Testis (tissue), 3 donors: ENCODE measurements around the gene NCEH1. TPM values are rescaled to one million over a fixed set of nuclear protein-coding genes. Genes with fewer than 3 reads are reported as not detected.
A peak's percentile ranks its signal among the peaks of the same experiment; 100 is the strongest.

Experiments
- DNase-seq: peaks from one replicate; pipeline ENCODE4 v3.0.0-alpha.2; 2019
- H3K27ac ChIP-seq, 2 donors: fragments of 200-600 bp; sonication (generic); one replicate each; pipeline ENCODE4 v1.5.1; 2019
- H3K27me3 ChIP-seq: fragments of 200-600 bp; sonication (generic); one replicate; pipeline ENCODE4 v1.5.1; 2019
- H3K36me3 ChIP-seq: fragments of 200-600 bp; sonication (generic); one replicate; pipeline ENCODE4 v1.5.1; 2017; ENCODE audit warnings: low read depth; ENCODE audit errors: missing control alignments
- H3K4me1 ChIP-seq: fragments of 200-600 bp; sonication (generic); one replicate; pipeline ENCODE4 v1.5.1; 2019
- H3K4me3 ChIP-seq, 2 donors: fragments of 200-600 bp; sonication (generic); one replicate each; pipeline ENCODE4 v1.5.1; 2017 to 2019
- H3K9me3 ChIP-seq: fragments of 200-600 bp; sonication (generic); one replicate; pipeline ENCODE4 v1.5.1; 2017
- POLR2A ChIP-seq: fragments of 450-650 bp; IDR thresholded peaks from one replicate; pipeline ENCODE4 v1.6.1; 2017; ENCODE audit warnings: antibody characterized with exemption, mild to moderate bottlenecking, moderate library complexity
- WGBS, 2 donors: methylation state at CpG; one replicate each; pipeline ENCODE4 v1.1.5; 2018; 5-methylcytosine and 5-hydroxymethylcytosine counted together
- intact Hi-C: fragments of 100-400 bp; cut with DNase I; formaldehyde crosslinking; loops from one replicate; pipeline ENCODE4 v1.15.1; 2023; ENCODE audit warnings: low total_unique reads
- polyA plus RNA-seq: library from polyadenylated mRNA; stranded (reverse); fragments of 350-450 nt; fragmentation: Illumina TruSeq; extraction: RNeasy Lipid Tissue Mini Kit (QIAGEN cat#74804); gene quantifications from one replicate; pipeline ENCODE4 v1.2.3, GENCODE V29; 2014; ENCODE audit warnings: low read depth, low replicate concordance; ENCODE audit not compliant: insufficient read depth
- total RNA-seq, 2 donors: library from RNA; depleted of rRNA; stranded (reverse); fragments of >200 nt; gene quantifications; one replicate each; pipeline ENCODE4 v1.2.3, GENCODE V29; 2016
- TF ChIP-seq, protein P1 (sequence below), 3 experiments: fragments of 450-650 bp in 2 of 3; fragments of 200-600 bp in 1 of 3; sonication (generic) in 1 of 3; IDR thresholded peaks; one replicate each; pipeline ENCODE4 v1.5.1; 2016 to 2019; ENCODE audit warnings: antibody characterized with exemption in 3 of 3, mild to moderate bottlenecking in 2 of 3, moderate library complexity in 1 of 3

Gene NCEH1
- total and polyA plus RNA-seq, 3 donors from 2014 or later = 3.2 to 3.8 (median 3.3) TPM

- H3K4me1 ChIP-seq = peaks cover 6% of the 10 kb centered on the region
- H3K27me3 ChIP-seq = no peaks in the 10 kb centered on the region
- 88 to 89% methylated on average over 14 of the region's 14 CpGs for WGBS, 2 donors
- no peak for TF ChIP-seq POLR2A
- TF ChIP-seq, protein P1, sequence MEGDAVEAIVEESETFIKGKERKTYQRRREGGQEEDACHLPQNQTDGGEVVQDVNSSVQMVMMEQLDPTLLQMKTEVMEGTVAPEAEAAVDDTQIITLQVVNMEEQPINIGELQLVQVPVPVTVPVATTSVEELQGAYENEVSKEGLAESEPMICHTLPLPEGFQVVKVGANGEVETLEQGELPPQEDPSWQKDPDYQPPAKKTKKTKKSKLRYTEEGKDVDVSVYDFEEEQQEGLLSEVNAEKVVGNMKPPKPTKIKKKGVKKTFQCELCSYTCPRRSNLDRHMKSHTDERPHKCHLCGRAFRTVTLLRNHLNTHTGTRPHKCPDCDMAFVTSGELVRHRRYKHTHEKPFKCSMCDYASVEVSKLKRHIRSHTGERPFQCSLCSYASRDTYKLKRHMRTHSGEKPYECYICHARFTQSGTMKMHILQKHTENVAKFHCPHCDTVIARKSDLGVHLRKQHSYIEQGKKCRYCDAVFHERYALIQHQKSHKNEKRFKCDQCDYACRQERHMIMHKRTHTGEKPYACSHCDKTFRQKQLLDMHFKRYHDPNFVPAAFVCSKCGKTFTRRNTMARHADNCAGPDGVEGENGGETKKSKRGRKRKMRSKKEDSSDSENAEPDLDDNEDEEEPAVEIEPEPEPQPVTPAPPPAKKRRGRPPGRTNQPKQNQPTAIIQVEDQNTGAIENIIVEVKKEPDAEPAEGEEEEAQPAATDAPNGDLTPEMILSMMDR (IDR thresholded peaks at IDR 0.05) = no peak
- no peaks in the 10 kb centered on the region for H3K36me3 ChIP-seq
- no peak overlapping the region for H3K27ac ChIP-seq
- H3K4me3 ChIP-seq = no peak overlapping the region
- no peaks in the 10 kb centered on the region for H3K9me3 ChIP-seq
- no peak for DNase-seq
- intact Hi-C loops = no loop called here
Observed at GRCh38 chr3:172647823-172648222, 63.0 kb downstream of the NCEH1 start.

DNA sequence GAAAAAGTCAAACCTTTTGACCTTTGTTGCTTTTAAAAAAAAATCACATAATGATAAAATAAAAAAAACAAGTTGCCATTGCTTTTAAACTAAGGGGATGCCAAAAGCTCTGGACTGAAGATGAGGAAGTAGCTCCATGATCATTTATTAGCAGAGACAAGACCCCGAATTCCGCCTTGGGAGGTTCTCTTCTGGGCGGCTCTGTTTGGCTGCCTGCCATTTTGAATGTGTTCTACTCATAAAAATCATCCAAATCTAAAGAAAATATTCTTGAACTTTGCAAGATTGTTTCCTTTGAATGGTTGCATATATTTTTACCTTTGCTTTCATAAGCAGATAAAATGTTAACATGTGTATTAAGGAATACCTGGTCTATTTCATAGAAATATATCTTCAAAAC, 63.8 kb downstream of the NCEH1 start:
- no peak for DNase-seq
- no peaks in the 10 kb centered on the region for H3K27me3 ChIP-seq
- intact Hi-C loops = no loop called here
- H3K9me3 ChIP-seq = no peaks in the 10 kb centered on the region
- H3K36me3 ChIP-seq = no peaks in the 10 kb centered on the region
- TF ChIP-seq, protein P1 (IDR thresholded peaks at IDR 0.05) = no peak
- no peak for TF ChIP-seq POLR2A
- H3K4me3 ChIP-seq = no peak overlapping the region
- H3K4me1 ChIP-seq = peaks cover 6% of the 10 kb centered on the region
- WGBS, 2 donors = 58 to 64% methylated on average over 3 of the region's 3 CpGs
- H3K27ac ChIP-seq = no peak overlapping the region

GRCh38 chr3:172646439-172647015, 64.3 kb downstream of the NCEH1 start:
- H3K27ac ChIP-seq = no peak overlapping the region
- no peaks in the 10 kb centered on the region for H3K36me3 ChIP-seq
- 64 to 74% methylated on average over 5 of the region's 5 CpGs for WGBS, 2 donors
- no peaks in the 10 kb centered on the region for H3K27me3 ChIP-seq
- H3K4me1 ChIP-seq = peaks cover 6% of the 10 kb centered on the region
- DNase-seq = peak; percentile 50
- intact Hi-C loops = no loop called here
- H3K9me3 ChIP-seq = no peaks in the 10 kb centered on the region
- H3K4me3 ChIP-seq = no peak overlapping the region
- TF ChIP-seq POLR2A = no peak
- TF ChIP-seq, protein P1 (IDR thresholded peaks at IDR 0.05) = no peak

- H3K27ac ChIP-seq = no peak overlapping the region
- H3K4me3 ChIP-seq = no peak overlapping the region
- intact Hi-C loops = no loop called here
- H3K9me3 ChIP-seq = no peaks in the 10 kb centered on the region
- TF ChIP-seq, protein P1 (IDR thresholded peaks at IDR 0.05) = no peak
- TF ChIP-seq POLR2A = no peak
- no peaks in the 10 kb centered on the region for H3K36me3 ChIP-seq
- WGBS, 2 donors = 96 to 97% methylated on average over 3 of the region's 3 CpGs
- no peaks in the 10 kb centered on the region for H3K27me3 ChIP-seq
- DNase-seq = no peak
- H3K4me1 ChIP-seq = peaks cover 6% of the 10 kb centered on the region
Observed at GRCh38 chr3:172644258-172644657, 66.6 kb downstream of the NCEH1 start.

DNA sequence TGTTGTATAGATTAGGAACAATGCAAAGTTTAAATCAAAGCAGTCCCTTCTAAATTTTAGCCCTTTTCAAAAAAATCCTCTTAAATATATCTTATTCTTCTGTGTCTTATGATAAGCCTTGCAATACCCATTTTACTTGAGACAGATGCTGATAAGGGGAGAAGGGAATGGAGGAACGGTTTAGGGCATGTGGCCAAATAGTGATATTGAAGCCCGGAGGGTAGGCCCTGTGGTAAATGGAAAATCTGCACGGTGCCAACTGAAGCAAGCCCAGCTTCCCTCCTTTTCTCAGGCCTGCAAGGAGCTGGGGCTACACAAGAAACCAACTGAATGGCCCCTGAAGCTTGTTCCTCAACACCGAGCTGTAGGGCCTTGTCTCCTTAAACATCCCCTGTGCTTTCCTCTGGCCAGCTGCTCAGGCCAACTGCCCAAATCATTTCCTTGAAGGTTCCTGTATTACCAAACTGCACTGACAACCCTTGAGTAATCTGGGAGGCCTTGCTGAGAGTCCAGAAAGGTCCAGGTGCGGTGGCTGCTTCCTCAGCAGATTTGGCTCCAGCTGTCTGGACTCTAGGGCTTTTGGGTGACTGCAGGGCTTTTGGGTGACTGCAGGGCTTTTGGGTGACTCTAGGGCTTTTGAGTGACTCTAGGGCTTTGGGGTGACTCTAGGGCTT, 67.2 kb downstream of the NCEH1 start:
- no peak for TF ChIP-seq POLR2A
- TF ChIP-seq, protein P1 (IDR thresholded peaks at IDR 0.05) = no peak
- Histone ChIP-seq H3K27ac (no peak overlapping the region), H3K36me3 (no peaks in the 10 kb centered on the region), H3K4me1 (peaks cover 6% of the 10 kb centered on the region), H3K9me3 (no peaks in the 10 kb centered on the region), H3K4me3 (no peak overlapping the region), H3K27me3 (no peaks in the 10 kb centered on the region)
- 88 to 91% methylated on average over 5 of the region's 5 CpGs for WGBS, 2 donors
- intact Hi-C loops = no loop called here
- no peak for DNase-seq
